Measurements from ENCODE around the gene ENTREP1.

ENTREP1 gene

GRCh38 chr9:69429281-69429680 is 104.3 kb downstream of the ENTREP1 start:
- H3K27ac ChIP-seq (ENCODE audit: low read depth, low read length): no peak overlapping the region
- H3K9me3 ChIP-seq (ENCODE audit: control insufficient read depth, insufficient read depth, low read length): no peaks in the 10 kb centered on the region
- H4K20me1 ChIP-seq (ENCODE audit: control insufficient read depth, insufficient read depth, low read depth, low read length): no peaks in the 10 kb centered on the region
- H3K4me3 ChIP-seq (ENCODE audit: low read length): no peak overlapping the region
- H3K79me2 ChIP-seq (ENCODE audit: control insufficient read depth, low read length): no peaks in the 10 kb centered on the region
- no peaks in the 10 kb centered on the region for H3F3A ChIP-seq (ENCODE audit: control insufficient read depth, insufficient read depth)
- H3K9me2 ChIP-seq (replicated peaks; ENCODE audit: control insufficient read depth, low read length): no peaks in the 10 kb centered on the region
- no peak for TF ChIP-seq EZH2phosphoT487 (IDR thresholded peaks at IDR 0.05; ENCODE audit: borderline replicate concordance, low read length)
- no peak for TF ChIP-seq CTCF (IDR thresholded peaks at IDR 0.05; ENCODE audit: low read depth, low read length, poor library complexity, severe bottlenecking)
- no peak overlapping the region for H3K4me2 ChIP-seq (ENCODE audit: low read length)
- H3K36me3 ChIP-seq (ENCODE audit: control insufficient read depth, low read length): no peaks in the 10 kb centered on the region
- H3K27me3 ChIP-seq (ENCODE audit: control insufficient read depth, low read length): no peaks in the 10 kb centered on the region
- H3K4me1 ChIP-seq (ENCODE audit: control insufficient read depth, low read length): no peaks in the 10 kb centered on the region

GRCh38 chr9:69430206-69430605 is 105.2 kb downstream of the ENTREP1 start:
- no peak overlapping the region for H3K4me3 ChIP-seq (ENCODE audit: low read length)
- no peaks in the 10 kb centered on the region for H3K79me2 ChIP-seq (ENCODE audit: control insufficient read depth, low read length)
- H3K36me3 ChIP-seq (ENCODE audit: control insufficient read depth, low read length): no peaks in the 10 kb centered on the region
- H3K4me1 ChIP-seq (ENCODE audit: control insufficient read depth, low read length): no peaks in the 10 kb centered on the region
- H3K9me3 ChIP-seq (ENCODE audit: control insufficient read depth, insufficient read depth, low read length): no peaks in the 10 kb centered on the region
- H3K9me2 ChIP-seq (replicated peaks; ENCODE audit: control insufficient read depth, low read length): no peaks in the 10 kb centered on the region
- TF ChIP-seq CTCF (IDR thresholded peaks at IDR 0.05; ENCODE audit: low read depth, low read length, poor library complexity, severe bottlenecking): no peak
- no peak for TF ChIP-seq EZH2phosphoT487 (IDR thresholded peaks at IDR 0.05; ENCODE audit: borderline replicate concordance, low read length)
- H3K27me3 ChIP-seq (ENCODE audit: control insufficient read depth, low read length): no peaks in the 10 kb centered on the region
- H3F3A ChIP-seq (ENCODE audit: control insufficient read depth, insufficient read depth): no peaks in the 10 kb centered on the region
- H3K27ac ChIP-seq (ENCODE audit: low read depth, low read length): no peak overlapping the region
- H3K4me2 ChIP-seq (ENCODE audit: low read length): no peak overlapping the region
- no peaks in the 10 kb centered on the region for H4K20me1 ChIP-seq (ENCODE audit: control insufficient read depth, insufficient read depth, low read depth, low read length)

GRCh38 chr9:69431203-69431602 is 106.2 kb downstream of the ENTREP1 start:
- no peaks in the 10 kb centered on the region for H3F3A ChIP-seq (ENCODE audit: control insufficient read depth, insufficient read depth)
- H3K27ac ChIP-seq (ENCODE audit: low read depth, low read length): no peak overlapping the region
- no peak overlapping the region for H3K4me2 ChIP-seq (ENCODE audit: low read length)
- H3K4me3 ChIP-seq (ENCODE audit: low read length): no peak overlapping the region
- no peaks in the 10 kb centered on the region for H3K9me2 ChIP-seq (replicated peaks; ENCODE audit: control insufficient read depth, low read length)
- H3K36me3 ChIP-seq (ENCODE audit: control insufficient read depth, low read length): no peaks in the 10 kb centered on the region
- H3K9me3 ChIP-seq (ENCODE audit: control insufficient read depth, insufficient read depth, low read length): no peaks in the 10 kb centered on the region
- no peaks in the 10 kb centered on the region for H3K4me1 ChIP-seq (ENCODE audit: control insufficient read depth, low read length)
- no peaks in the 10 kb centered on the region for H4K20me1 ChIP-seq (ENCODE audit: control insufficient read depth, insufficient read depth, low read depth, low read length)
- H3K79me2 ChIP-seq (ENCODE audit: control insufficient read depth, low read length): no peaks in the 10 kb centered on the region
- H3K27me3 ChIP-seq (ENCODE audit: control insufficient read depth, low read length): no peaks in the 10 kb centered on the region
- no peak for TF ChIP-seq CTCF (IDR thresholded peaks at IDR 0.05; ENCODE audit: low read depth, low read length, poor library complexity, severe bottlenecking)
- no peak for TF ChIP-seq EZH2phosphoT487 (IDR thresholded peaks at IDR 0.05; ENCODE audit: borderline replicate concordance, low read length)

GRCh38 chr9:69431777-69432176 is 106.8 kb downstream of the ENTREP1 start:
- H3K36me3 ChIP-seq (ENCODE audit: control insufficient read depth, low read length): no peaks in the 10 kb centered on the region
- H3K4me3 ChIP-seq (ENCODE audit: low read length): no peak overlapping the region
- no peaks in the 10 kb centered on the region for H3K9me2 ChIP-seq (replicated peaks; ENCODE audit: control insufficient read depth, low read length)
- H3K27ac ChIP-seq (ENCODE audit: low read depth, low read length): no peak overlapping the region
- no peaks in the 10 kb centered on the region for H4K20me1 ChIP-seq (ENCODE audit: control insufficient read depth, insufficient read depth, low read depth, low read length)
- no peaks in the 10 kb centered on the region for H3F3A ChIP-seq (ENCODE audit: control insufficient read depth, insufficient read depth)
- no peak overlapping the region for H3K4me2 ChIP-seq (ENCODE audit: low read length)
- no peaks in the 10 kb centered on the region for H3K79me2 ChIP-seq (ENCODE audit: control insufficient read depth, low read length)
- H3K27me3 ChIP-seq (ENCODE audit: control insufficient read depth, low read length): no peaks in the 10 kb centered on the region
- no peak for TF ChIP-seq CTCF (IDR thresholded peaks at IDR 0.05; ENCODE audit: low read depth, low read length, poor library complexity, severe bottlenecking)
- no peak for TF ChIP-seq EZH2phosphoT487 (IDR thresholded peaks at IDR 0.05; ENCODE audit: borderline replicate concordance, low read length)
- H3K4me1 ChIP-seq (ENCODE audit: control insufficient read depth, low read length): no peaks in the 10 kb centered on the region
- no peaks in the 10 kb centered on the region for H3K9me3 ChIP-seq (ENCODE audit: control insufficient read depth, insufficient read depth, low read length)
